ENCODE data around the gene PSMA7. TPM values are rescaled to one million over a fixed set of nuclear protein-coding genes. Genes with fewer than 3 reads are reported as not detected.

The PSMA7 gene
- total and polyA plus RNA-seq, 9 donors: 105 to 214 (median 168) TPM

- Histone ChIP-seq H3K27ac (no peak overlapping the region), H3K4me1 (ENCODE audit: insufficient read depth) (peaks cover 5% of the 10 kb centered on the region), H3K36me3 (no peaks in the 10 kb centered on the region), H3K9me3 (no peaks in the 10 kb centered on the region), H3K4me3 (no peak overlapping the region), H3K27me3 (no peaks in the 10 kb centered on the region)
- intact Hi-C loops (cut with DNase I): loop anchor here in 1 of 4 donors (5.0 kb wide), 1 partner anchor 146 kb away; no protein-coding TSS in a partner anchor
- TF ChIP-seq POLR2A (IDR thresholded peaks at IDR 0.05) (no peak), CTCF (IDR thresholded peaks at IDR 0.05) (no peak), EP300 (IDR thresholded peaks at IDR 0.05) (no peak)
- 93 to 95% (median 93%) methylated on average over 21 to 22 of the region's 22 CpGs for WGBS, 3 donors
- no peak for DNase-seq
These were observed 15.3 kb upstream of the PSMA7 start for GRCh38 chr20:62158541-62158940.

GRCh38 chr20:62158088-62158400 lies 14.8 kb upstream of the PSMA7 start:
- WGBS, 3 donors: 95 to 96% (median 96%) methylated on average over 12 of the region's 12 CpGs
- Histone ChIP-seq H3K9me3 (no peaks in the 10 kb centered on the region), H3K4me1 (ENCODE audit: insufficient read depth) (peaks cover 5% of the 10 kb centered on the region), H3K27me3 (no peaks in the 10 kb centered on the region), H3K27ac (no peak overlapping the region), H3K4me3 (no peak overlapping the region), H3K36me3 (no peaks in the 10 kb centered on the region)
- DNase-seq: no peak
- TF ChIP-seq CTCF (IDR thresholded peaks at IDR 0.05) (no peak), POLR2A (IDR thresholded peaks at IDR 0.05) (no peak), EP300 (IDR thresholded peaks at IDR 0.05) (no peak)
- intact Hi-C loops (cut with DNase I): loop anchor here in 1 of 4 donors (5.0 kb wide), 1 partner anchor 146 kb away; no protein-coding TSS in a partner anchor

GRCh38 chr20:62157387-62158087 lies 14.3 kb upstream of the PSMA7 start:
- Histone ChIP-seq H3K36me3 (no peaks in the 10 kb centered on the region), H3K27ac (no peak overlapping the region), H3K4me1 (ENCODE audit: insufficient read depth) (peaks cover 5% of the 10 kb centered on the region), H3K27me3 (no peaks in the 10 kb centered on the region), H3K9me3 (no peaks in the 10 kb centered on the region), H3K4me3 (no peak overlapping the region)
- intact Hi-C loops (cut with DNase I): loop anchor here in 1 of 4 donors (5.0 kb wide), 1 partner anchor 145 kb away; no protein-coding TSS in a partner anchor
- TF ChIP-seq EP300 (IDR thresholded peaks at IDR 0.05) (no peak), POLR2A (IDR thresholded peaks at IDR 0.05) (no peak), CTCF (IDR thresholded peaks at IDR 0.05) (no peak)
- WGBS, 3 donors: 85 to 88% (median 87%) methylated on average over 22 to 25 of the region's 25 CpGs
- DNase-seq: no peak

- intact Hi-C loops (cut with DNase I): loop anchor here in 1 of 4 donors (5.0 kb wide), 1 partner anchor 144 kb away; no protein-coding TSS in a partner anchor
- H3K9me3 ChIP-seq: no peaks in the 10 kb centered on the region
- peaks cover 6% of the 10 kb centered on the region for H3K4me1 ChIP-seq (ENCODE audit: insufficient read depth)
- no peak overlapping the region for H3K27ac ChIP-seq
- no peaks in the 10 kb centered on the region for H3K36me3 ChIP-seq
- TF ChIP-seq POLR2A (IDR thresholded peaks at IDR 0.05): no peak
- TF ChIP-seq CTCF (IDR thresholded peaks at IDR 0.05): peak; percentile 35 to 51 (median 43)
- H3K27me3 ChIP-seq: no peaks in the 10 kb centered on the region
- DNase-seq: peak; percentile 48 to 76 (median 67)
- WGBS, 3 donors: 40 to 44% (median 42%) methylated on average over 23 to 24 of the region's 24 CpGs
- H3K4me3 ChIP-seq: no peak overlapping the region
These were observed 13.6 kb upstream of the PSMA7 start for GRCh38 chr20:62156592-62157386.

Measured in ovary (tissue), 9 donors.